ENCODE data around the gene PGC. TPM values are rescaled to one million over a fixed set of nuclear protein-coding genes. Genes with fewer than 3 reads are reported as not detected.

The PGC gene
- polyA plus RNA-seq, 1 of the 3 experiments (the other 2 are of a cell fraction): not detected

- no peaks in the 10 kb centered on the region for H4K20me1 ChIP-seq (ENCODE audit: insufficient read depth)
- H3K9me3 ChIP-seq: no peaks in the 10 kb centered on the region
- H3K4me1 ChIP-seq (ENCODE audit: control insufficient read depth in 1 of 2, insufficient read depth in 2 of 2, low read depth in 1 of 2, low read length in 1 of 2): peaks cover 18 to 25% of the 10 kb centered on the region in 2 experiments
- POLR2A ChIA-PET: no interaction called here
- peak overlapping the region; percentile 58; the same call in 1 of the 2 replicates for H2AFZ ChIP-seq (ENCODE audit: low read depth)
- H3K27me3 ChIP-seq (ENCODE audit: insufficient read depth): no peaks in the 10 kb centered on the region
- WGBS (ENCODE audit: low lambda C conversion rate): 91% methylated on average over 6 of the region's 6 CpGs
- TF ChIP-seq PBX3 (IDR thresholded peaks at IDR 0.05): no peak
- TF ChIP-seq TCF12 (IDR thresholded peaks at IDR 0.05): no peak
- TF ChIP-seq CHD2 (IDR thresholded peaks at IDR 0.05; ENCODE audit: low read length, partially characterized antibody): no peak
- TF ChIP-seq RAD21 (IDR thresholded peaks at IDR 0.05; ENCODE audit: low read length): no peak
- no peak for TF ChIP-seq ELF1 (IDR thresholded peaks at IDR 0.05)
- TF ChIP-seq TEAD4 (IDR thresholded peaks at IDR 0.05; ENCODE audit: borderline replicate concordance, insufficient read depth): no peak
- TF ChIP-seq MAX (IDR thresholded peaks at IDR 0.05; ENCODE audit: low read depth): no peak
- no peak for TF ChIP-seq USF1 (IDR thresholded peaks at IDR 0.05; ENCODE audit: borderline replicate concordance, low read depth)
- no peak for TF ChIP-seq GABPA (IDR thresholded peaks at IDR 0.05; ENCODE audit: low read depth)
- no peak for TF ChIP-seq REST (IDR thresholded peaks at IDR 0.05; ENCODE audit: low read depth, low read length)
- no peak for TF ChIP-seq GATA2 (CRISPR knock-in tag; IDR thresholded peaks at IDR 0.05)
- no peak for TF ChIP-seq MXI1 (IDR thresholded peaks at IDR 0.05; ENCODE audit: low read depth, low read length)
- TF ChIP-seq EZH2phosphoT487 (IDR thresholded peaks at IDR 0.05; ENCODE audit: borderline replicate concordance, low read depth): no peak
- TF ChIP-seq USF2 (IDR thresholded peaks at IDR 0.05; ENCODE audit: borderline replicate concordance, low read depth, low read length): no peak
- no peak for TF ChIP-seq POLR2AphosphoS5 (IDR thresholded peaks at IDR 0.05; ENCODE audit: low read depth, low read length)
- no peak for TF ChIP-seq MEF2A (IDR thresholded peaks at IDR 0.05; ENCODE audit: borderline replicate concordance, low read depth)
- TF ChIP-seq FOXJ3 (CRISPR knock-in tag; IDR thresholded peaks at IDR 0.05): no peak
- no peak for TF ChIP-seq NFIC (IDR thresholded peaks at IDR 0.05; ENCODE audit: borderline replicate concordance)
- TF ChIP-seq NRF1 (IDR thresholded peaks at IDR 0.05; ENCODE audit: low read depth, low read length): no peak
- peaks cover 10% of the 10 kb centered on the region for H3F3A ChIP-seq (replicated peaks; ENCODE audit: insufficient read depth)
- H3K9me2 ChIP-seq: no peaks in the 10 kb centered on the region
- H3K36me3 ChIP-seq (replicated peaks in 1 of 2; ENCODE audit: control insufficient read depth in 1 of 2, insufficient read depth in 2 of 2, low read length in 1 of 2): no peaks in the 10 kb centered on the region
- CTCF ChIA-PET: interaction anchor here (0.6 to 6.4 kb wide), 16 partner anchors 13 to 301 kb away, joined by 3 to 53 read pairs (median 4); partner anchors contain the start of gene TOMM6
- peaks cover 22% of the 10 kb centered on the region for H3K79me2 ChIP-seq (ENCODE audit: insufficient read depth)
- peak overlapping the region; percentile 64; the same call in 1 of the 2 replicates for H3K4me2 ChIP-seq
- no peak overlapping the region for H3K9ac ChIP-seq
- H3K4me3 ChIP-seq (ENCODE audit: low read depth in 2 of 2, low read length in 1 of 2): peak overlapping the region in 1 of 2 experiments; percentile 71; a peak in 1 of 4 replicates
- no peak for DNase-seq
- H3K27ac ChIP-seq (ENCODE audit: low read depth in 2 of 2, low read length in 1 of 2): no peak overlapping the region
Measured at GRCh38 chr6:41736186-41736733, 10.9 kb downstream of the PGC start.
